Activated CD8-positive, alpha-beta memory T cell treated with anti-CD3 and anti-CD28 coated beads for 1 hour (primary cell): ENCODE measurements around the gene CSK.
"Not testable (repeated sequence)": the region's sequence is repeated elsewhere in the genome, so short reads cannot be mapped to it uniquely, and the experiment has no call there.

Experiments
- DNase-seq, 2 donors: peaks; one replicate each; pipeline ENCODE4 v3.0.0-alpha.2; 2020; ENCODE audit warnings: low read depth in 1 of 2; ENCODE audit errors: extremely low read depth in 1 of 2

CSK gene

DNA sequence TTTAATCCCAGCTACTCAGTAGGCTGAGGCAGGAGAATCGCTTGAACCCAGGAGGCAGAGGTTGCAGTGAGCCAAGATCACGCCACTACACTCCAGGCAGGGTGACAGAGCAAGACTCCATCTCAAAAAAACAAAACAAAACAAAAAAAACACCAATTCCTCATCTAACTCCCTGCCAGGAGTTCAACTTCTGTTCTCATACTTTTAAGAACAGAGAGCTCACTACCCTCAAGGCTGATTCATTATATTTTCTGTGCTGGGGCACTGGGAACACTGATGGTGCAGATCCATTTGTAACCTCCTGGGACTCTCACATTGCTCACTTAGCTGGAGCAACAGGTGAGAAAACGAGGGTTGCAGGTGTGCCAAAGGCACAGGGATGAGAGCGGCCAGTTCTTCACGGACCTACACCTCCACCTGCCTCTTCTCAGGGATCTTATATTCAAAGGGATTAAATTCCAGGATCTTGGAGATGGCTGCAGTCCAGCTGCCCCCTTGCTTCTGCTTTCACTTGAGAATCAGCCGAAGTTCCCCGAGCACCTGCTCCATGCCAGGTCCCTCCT is 12.3 kb upstream of the CSK start:
- DNase-seq, result no peak

DNA sequence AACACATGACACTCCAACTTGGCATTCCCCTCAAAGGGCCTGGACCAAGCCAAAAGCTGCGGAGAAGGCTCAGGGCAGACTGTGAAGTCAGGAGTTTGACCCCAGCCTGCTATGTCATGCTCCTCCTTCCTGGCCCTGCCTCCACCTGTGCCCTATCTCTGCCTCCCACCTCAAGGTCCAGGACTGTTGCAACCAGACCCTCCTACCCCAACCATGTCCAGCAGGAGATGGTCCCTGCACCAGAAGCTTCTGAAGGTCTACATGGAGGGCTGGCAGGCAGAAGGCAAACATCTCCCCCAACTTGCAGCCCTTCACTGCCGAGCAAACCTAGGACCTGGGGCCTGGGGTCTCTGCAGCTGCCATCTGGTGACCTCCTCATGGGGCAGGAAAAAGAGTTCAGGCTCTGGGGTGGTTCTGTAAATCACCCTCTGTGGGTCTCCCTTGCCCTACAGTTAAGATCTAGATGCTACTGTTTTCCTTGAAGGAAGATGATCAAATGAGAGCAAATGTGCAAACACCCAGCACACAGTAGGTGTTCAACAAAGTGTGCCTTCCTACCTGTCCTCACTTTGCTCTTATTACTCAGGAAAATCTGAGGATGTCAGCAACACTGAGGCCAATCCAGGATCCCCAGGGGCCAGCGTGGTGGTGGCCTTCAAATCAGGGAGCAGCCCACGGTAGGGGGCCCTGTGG is 11.5 kb upstream of the CSK start:
- DNase-seq, result no peak

DNA sequence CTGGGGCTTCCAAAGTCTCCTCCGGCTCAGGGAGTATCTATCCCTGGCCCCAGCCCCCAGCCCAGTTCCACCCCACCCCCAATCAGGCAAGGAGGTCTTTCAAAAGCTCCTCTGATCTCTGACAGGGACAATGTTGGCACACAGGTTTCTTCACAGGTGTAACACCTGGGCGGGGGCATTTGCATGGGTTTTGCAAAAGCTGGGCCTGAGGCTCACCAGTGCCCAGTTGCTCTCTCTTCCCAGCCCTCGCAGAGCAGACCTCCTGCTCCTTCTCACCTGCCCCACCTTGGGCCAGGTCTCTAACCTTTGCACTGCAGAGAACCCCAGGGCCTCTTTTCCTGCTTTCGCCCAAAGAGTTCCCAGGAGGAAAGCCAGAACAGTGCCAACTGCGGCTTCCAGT is 8.6 kb upstream of the CSK start:
- DNase-seq, result no peak

DNA sequence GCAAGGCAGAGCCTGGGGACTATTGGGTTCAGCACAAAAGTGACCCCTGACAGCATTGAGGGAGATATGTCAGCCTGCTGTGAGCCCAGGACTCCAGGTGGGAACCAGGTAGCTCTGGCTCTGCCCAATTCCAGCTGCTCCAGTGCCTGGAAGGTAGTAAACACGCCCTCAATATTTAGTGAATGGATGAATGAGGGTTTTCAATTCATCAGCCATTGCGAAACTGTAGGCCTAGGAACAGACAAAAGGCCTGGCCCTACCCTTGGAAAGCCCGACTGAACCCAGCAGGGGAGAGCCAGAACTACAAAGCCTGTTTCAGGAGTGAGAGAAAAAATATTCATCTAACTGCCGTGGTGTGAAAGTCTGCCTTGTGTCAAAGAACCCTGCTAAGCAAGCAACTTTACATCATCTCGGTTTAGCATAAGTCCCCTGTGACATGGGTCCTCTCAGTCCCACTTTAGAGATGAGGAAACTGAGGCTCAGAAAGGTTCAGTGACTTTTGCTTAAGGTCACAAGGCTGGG is 8.1 kb upstream of the CSK start:
- DNase-seq, result no peak

DNA sequence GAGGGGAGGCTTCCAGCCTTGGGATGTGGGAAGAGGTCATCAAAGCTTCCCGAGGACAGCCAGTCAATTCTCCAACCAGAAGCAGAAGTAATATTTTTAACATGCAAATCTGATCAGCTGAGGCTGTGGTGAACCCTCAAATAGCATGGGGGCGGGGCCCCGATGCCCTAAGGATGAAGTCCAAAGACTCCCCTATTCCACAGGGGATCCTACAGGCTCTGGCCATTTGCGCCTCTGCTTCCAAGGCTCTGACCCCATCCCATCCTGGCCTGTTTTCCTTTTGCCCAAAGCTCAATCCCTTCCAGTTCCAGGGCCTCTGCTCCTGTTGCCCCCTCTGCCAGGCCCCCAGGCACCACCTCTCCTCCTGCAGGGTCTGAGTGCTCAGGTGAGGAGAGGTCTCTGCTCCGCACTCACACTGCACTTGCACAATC is 6.7 kb upstream of the CSK start:
- DNase-seq, result no peak

DNA sequence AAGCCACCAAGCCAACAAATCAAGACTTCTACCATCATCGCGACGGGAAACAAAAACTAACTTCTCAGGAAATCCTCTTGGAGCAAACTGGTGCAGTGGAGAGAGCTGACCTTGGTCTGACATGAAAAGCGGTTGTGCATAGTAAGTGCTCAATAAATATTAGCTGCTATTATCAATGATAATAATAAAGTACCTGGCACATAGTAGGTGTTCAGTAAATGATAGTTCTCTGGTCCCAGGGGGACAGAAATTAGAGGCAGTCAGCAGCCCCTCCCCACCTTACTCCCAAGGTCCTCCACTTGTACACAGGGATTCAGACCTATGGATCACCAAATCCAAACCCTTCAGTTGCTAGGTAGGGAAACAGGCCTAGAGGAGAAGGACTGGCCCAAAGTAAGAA is 6.0 kb upstream of the CSK start:
- no peak for DNase-seq

DNA sequence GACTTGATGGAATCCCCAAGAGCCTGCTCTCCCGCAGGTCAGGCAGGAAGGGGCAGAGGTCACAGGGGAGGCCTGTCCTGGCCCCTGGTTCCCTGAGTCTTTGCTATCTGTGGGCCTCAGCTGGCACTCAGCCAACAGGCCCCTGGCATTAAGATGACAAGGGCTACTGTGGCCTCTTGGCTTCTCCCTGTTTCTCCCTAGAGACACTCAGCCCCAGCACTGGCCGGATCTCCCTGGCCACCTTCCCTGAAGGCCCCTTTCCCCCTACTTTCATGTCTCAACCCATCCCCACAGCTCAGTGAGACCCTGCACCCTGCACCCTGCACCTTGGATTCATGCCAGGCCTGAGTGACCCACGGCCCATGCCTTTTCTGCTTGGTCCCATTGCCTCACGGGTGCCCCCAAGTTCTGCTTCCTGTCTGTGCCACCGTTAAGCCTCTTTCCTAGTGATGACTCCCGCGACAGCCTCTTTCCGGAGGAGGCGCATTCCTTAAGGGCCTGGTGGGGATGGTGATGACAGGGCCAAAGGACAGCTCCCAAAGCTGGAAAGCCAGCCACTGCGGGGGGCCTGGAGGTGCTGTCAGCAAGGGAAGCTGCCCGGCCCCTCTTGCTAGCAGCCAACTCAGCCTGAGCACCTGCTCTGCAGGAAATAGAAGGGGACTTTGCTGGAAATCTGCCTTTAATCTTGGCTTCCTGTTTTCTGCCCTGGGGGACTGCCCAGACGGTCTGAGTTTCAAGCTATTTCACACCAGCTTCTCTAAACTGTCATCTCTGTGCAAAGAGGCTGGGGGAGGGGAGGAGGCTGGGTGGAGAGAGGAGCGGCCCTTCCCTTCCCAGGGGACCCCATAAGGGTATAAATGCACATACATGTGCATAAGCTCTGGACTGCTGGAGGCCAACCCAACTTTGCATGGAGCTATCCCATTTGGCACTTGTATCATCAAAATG is 4.8 kb upstream of the CSK start:
- no peak for DNase-seq

DNA sequence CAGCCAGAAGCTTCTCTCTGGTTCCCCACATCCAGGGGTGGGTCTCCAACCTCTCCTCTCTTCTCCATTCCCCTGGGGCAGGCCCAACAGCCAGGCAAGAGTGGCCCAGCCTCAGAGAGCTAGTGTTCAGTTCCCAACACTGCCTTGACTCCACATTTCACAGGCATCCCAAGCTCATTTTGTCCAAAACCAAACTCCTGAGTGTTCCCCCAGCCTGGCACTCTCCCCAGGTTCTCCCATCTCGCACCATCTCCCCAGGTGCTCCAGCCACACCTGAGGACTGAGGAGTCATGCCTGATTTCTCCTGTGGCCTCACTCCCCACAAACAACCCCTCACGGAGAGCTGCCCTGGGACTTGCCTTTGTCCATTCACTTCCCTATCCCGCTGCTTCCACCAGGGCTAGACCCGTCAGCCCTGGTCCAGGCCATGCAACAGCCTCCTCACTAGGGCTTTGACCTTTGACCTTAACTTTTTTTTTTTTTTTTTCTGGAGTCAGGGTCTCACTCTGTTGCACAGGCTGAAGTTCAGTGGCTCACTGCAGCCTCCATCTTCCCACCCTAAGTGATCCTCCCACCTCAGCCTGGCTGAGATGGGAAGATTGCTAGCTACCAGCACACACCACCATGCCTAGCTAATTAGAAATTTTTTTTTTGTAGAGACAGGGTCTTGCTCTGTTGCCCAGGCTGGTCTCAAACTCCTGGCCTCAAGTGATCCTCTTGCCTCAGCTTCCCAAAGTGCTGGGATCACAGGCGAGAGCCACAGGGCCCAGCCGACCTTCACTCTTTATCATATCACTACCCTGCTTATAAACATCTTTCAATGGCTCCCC is 3.9 kb upstream of the CSK start:
- DNase-seq, result no peak

DNA sequence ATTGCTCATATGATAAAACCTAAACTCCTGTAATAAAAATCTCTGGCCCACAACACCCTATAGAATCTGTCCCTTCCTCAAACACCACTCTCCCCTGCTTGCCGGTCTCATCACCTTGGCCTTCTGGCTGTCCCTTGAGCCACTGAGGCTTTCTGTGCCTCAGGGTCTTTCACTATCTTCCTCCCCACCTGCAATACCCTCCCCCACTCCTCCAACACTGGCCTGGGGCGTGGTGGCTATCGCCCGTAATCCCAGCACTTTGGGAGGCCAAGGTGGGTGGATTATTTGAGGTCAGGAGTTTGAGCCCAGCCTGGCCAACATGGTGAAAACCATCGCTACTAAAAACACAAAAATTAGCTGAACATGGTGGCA is 3.3 kb upstream of the CSK start:
- DNase-seq, result no peak

DNA sequence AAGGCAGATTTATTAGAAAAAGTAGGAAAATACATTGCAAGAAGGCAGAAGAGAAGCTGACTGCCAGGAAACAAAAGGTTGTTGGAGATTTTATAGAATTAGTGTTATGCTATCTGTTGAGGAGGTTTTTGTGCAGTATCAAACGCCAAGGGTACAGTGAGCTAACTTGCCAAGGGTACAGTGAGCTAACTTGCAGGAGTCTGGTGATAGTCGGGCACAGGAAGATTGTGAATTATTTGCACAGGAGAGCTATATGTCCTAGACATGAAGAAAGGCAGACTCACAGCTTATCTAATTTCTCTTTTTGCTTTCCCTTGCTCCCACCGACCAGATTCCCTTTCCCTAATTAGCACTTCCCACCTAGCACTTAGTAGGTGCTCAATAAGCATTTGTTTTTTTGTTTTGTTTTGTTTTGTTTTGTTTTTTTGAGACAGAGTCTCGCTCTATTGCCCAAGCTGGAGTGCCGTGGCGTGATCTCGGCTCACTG is 2.7 kb upstream of the CSK start:
- no peak for DNase-seq

DNA sequence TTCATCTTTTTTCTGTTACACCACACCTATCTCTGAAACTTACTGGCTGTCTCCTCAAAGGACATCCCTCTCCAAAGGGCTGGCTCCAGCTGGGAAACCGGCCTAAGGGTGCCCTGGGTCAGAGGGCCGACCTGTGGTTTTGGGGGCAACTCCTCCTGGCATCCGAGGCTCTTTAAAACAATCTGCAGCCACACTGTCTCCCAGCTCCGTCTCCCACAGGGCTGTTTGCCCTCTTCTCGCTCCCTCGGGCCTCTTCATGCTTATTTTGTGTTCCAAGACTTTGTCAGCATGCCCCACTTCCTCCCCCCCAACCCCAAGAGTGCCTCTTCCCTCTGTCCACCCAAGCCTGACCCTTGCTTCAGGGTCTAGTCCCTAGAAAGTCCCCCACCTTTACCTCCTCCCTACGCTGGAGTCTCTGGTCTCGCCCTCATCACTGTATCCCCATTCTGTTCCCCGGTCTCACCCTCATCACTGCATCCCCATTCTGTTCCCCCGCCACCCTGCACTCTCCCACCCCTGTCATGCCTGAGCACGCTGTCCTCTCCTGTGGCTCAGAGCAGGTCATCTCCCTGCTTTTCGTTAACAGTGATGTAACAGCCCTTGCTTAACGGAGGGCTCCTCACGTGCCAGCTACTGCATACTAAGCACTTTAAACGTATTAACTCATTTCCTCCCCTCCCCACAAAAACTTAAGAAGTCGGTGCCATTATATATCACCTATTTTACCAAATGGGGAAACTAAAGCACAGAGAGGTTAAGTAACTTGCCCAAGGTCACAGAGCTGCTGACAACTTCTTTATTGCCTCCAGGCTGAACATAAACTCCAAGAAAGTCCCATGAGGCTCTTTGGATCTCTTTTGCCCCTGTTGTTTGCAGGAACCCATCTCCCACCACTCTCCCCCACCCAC is 1.1 kb upstream of the CSK start:
- no peak for DNase-seq

DNA sequence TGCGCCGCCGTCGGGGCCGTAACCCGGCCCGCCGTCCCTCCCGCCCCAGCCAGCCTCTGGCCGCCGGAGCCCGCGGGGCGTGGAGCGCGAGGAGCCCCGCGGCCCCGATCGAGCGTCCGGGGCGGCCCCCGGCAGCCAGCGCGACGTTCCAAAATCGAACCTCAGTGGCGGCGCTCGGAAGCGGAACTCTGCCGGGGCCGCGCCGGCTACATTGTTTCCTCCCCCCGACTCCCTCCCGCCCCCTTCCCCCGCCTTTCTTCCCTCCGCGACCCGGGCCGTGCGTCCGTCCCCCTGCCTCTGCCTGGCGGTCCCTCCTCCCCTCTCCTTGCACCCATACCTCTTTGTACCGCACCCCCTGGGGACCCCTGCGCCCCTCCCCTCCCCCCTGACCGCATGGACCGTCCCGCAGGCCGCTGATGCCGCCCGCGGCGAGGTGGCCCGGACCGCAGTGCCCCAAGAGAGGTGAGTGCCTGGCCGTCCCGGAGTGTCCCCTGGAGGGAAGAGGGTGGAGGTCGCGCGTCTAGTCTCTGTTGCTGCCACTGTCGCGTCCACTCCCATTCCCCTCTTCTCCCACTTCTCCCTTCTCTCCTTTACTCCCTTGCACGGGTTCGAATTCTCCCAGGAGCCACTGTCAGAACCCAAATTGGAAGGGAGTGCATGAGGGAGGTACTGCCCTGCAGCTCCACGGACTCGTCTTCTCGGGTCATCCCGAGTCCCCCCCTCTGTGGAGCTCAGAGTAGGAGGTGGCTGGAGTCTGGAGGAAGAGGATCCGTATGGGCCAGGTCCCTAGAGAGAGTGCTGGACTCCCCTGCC is 585 bp downstream of the CSK start:
- peak in 1 of 2 donors; percentile 56 for DNase-seq

DNA sequence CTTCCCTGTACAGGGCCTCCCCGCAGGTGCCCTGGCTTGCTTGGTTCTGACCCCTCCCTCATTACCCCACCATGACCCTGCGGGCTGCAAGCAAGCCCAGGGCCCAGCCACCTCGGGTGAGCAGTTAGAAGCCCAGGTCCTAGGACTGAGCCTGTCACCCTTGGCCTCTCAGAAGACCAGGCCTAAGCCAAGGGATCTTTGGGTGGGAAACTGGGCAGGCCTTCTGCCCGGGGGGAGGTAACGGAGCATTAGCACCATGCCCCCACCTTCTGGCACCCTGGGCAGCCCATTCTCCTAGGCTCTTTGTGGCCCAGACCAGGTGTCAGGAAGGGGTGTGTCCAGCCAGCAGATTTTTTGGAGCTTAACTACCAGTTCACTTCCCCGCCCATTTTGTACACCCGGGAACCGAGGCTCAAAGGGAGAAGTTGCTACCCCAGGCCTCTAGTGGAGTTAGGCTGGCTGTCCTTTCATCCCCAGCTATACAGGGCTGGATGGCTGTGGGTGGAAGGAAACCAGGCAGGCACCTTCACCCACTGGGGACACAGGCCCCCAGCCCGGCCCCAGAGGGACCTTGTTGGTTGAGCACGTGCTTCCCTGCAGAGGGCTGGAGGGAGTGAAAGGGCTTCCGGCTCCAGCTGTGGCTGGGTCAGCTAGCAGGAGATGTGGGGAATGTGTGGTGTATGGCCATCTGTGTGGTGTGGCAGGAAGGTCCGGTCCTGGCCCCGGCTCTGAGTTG is 1.4 kb downstream of the CSK start:
- no peak for DNase-seq

DNA sequence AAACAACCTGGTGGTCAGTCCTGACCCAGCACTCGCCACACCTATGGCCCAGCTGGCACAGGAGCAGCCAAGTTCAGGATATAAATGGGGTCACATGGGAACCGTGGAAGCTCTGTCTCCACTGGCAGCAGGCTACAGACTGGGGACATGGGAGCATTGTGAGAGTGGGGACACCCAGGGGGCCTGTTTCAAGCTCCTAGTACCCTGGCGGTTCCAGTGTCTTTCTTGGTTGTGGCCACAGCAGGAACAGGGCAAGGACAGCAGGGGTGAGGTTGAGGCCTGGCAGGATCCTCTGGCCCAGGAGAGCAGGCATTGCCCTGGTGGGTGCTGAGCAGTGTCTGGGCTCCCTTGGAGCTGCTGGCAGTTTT is 1.9 kb downstream of the CSK start:
- DNase-seq, result no peak

DNA sequence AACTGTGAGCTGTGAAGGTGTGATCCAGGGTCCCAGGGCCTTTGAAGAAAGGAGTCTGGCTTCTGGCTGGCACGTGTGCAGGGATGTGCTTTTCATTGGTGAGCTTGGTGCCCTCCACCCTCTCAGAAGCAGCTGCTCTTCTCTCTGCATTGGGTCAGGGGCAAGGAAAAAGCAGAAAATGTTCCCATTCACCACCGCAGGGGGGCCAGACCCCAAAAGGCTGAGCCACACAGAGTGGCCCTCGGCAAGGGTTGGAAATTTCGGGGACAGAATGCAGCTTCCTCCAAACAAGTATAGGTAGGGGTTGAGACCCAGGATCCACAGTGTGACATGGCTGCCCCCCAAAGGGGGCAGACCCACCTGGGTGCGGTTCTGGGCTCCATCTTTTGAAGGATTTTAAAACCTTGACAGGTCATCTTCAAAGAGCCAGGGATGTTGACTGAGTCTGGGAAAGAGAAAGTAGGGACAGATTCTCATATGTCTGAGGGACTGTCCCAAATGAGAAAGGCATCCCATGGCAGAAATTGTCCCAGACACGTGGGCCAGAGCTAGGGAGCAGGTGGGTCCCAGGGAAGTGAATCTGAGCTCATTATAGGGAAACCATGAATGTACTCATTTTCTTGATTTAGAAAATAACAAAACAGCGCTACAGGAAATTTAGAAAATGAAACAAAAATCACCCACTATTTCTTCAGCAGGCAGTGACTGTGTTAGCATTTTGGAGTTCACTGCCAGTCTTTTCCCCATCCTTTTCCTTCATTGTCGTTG is 2.7 kb downstream of the CSK start:
- DNase-seq, result no peak

DNA sequence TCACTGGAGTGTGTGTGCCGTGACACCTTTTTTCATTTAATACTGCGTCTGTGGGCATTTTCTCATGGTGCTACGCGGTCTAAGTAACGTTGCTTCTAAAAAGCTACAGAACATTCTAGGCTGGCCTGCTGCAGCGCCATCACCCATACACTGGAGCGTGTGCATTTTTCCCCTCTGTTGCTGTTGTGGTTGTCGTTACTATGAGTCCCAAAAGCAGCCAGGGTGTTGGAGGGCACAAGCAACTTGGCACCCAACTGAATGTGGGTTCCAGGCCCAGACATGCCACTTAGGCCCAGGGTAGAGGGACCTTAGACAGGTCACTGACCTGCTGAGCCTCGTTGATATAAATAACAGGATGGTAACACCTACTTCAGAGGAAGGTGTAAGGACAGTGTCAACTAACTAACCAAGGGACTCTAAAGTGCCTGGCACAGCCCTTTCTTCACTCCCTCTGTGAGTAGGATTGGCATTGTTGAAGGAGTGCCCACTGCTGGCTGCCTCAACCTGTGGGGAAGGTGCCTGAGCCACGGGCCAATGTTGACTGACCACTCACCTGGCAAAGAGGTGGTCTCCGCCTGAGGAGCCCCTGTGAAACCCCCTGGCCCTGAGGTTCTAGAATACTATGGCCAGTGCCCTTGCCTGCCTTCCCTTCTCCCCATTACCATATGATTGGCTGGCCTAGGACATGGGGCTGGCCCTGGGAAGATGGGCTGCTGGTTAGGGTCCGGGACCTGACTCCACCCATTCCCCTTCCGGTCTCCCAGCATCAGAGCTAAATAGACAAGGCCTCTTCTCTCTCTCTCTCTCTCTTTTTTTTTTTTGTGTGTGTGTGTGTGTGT is 3.5 kb downstream of the CSK start:
- DNase-seq, result no peak

DNA sequence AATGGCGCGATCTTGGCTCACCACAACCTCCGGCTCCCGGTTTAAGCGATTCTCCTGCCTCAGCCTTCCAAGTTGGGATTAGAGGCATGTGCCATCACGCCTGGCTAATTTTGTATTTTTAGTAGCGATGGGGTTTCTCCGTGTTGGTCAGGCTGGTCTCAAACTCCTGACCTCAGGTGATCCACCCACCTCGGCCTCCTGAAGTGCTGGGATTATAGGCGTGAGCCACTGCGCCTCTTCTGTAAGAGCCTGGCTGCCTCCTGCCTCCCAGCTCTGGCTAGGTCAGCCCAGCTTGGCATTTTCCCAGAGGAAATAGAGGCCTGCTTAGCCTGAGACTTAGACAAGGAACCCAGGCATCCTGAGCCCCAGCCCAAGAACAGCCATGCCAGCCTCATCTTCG is 4.2 kb downstream of the CSK start:
- DNase-seq, result not testable (repeated sequence)
